K562 (cell line): ENCODE data around the gene TSPYL2. TPM values are rescaled to one million over a fixed set of nuclear protein-coding genes. Genes with fewer than 3 reads are reported as not detected.

Experiments
- ARNT ChIP-seq, 2 experiments: fragments of 450-650 bp; IDR thresholded peaks; 2 replicates each; pipeline ENCODE4 v1.6.1; 2016; ENCODE audit warnings: mild to moderate bottlenecking in 1 of 2
- CBX3 ChIP-seq, 2 experiments: IDR thresholded peaks; 1 replicate in 1 of 2; 2 replicates in 1 of 2; pipeline ENCODE4 v1.6.1; 2012; ENCODE audit warnings: inconsistent platforms in 2 of 2, low read length in 2 of 2, borderline replicate concordance in 1 of 2, control low read depth in 1 of 2
- GABPB1 ChIP-seq: sonication (generic); formaldehyde crosslinking; IDR thresholded peaks from 2 replicates; pipeline ENCODE4 v1.8.0; 2022; ENCODE audit warnings: mild to moderate bottlenecking, missing genetic modification reagents
- GATA2 ChIP-seq: sonication (generic); formaldehyde crosslinking; IDR thresholded peaks from 2 replicates; pipeline ENCODE4 v1.4.0; 2020; ENCODE audit warnings: mild to moderate bottlenecking, missing genetic modification reagents
- MTA3 ChIP-seq: fragments of 450-650 bp; formaldehyde crosslinking; IDR thresholded peaks from 2 replicates; pipeline ENCODE4 v1.6.1; 2017; ENCODE audit warnings: mild to moderate bottlenecking, borderline replicate concordance
- NR2F6 ChIP-seq: fragments of 450-650 bp; formaldehyde crosslinking; IDR thresholded peaks from 2 replicates; pipeline ENCODE4 v1.4.0; 2020; ENCODE audit warnings: mild to moderate bottlenecking
- NR3C1 ChIP-seq: sonication (generic); formaldehyde crosslinking; IDR thresholded peaks from 2 replicates; pipeline ENCODE4 v1.8.1; 2022; ENCODE audit warnings: missing genetic modification reagents
- RCOR1 ChIP-seq, 2 experiments: IDR thresholded peaks; 2 replicates each; pipeline ENCODE4 v1.6.1; 2012; ENCODE audit warnings: low read depth in 2 of 2, low read length in 2 of 2, borderline replicate concordance in 1 of 2, improper control_type of control experiment in 1 of 2
- YY1 ChIP-seq, 3 experiments: IDR thresholded peaks; 2 replicates each; pipeline ENCODE4 v1.6.1; 2011; ENCODE audit warnings: low read length in 2 of 3, mild to moderate bottlenecking in 2 of 3, moderate library complexity in 2 of 3, borderline replicate concordance in 1 of 3, control low read depth in 1 of 3, low read depth in 1 of 3; ENCODE audit not compliant: insufficient read depth in 3 of 3, insufficient replicate concordance in 2 of 3, control insufficient read depth in 1 of 3, insufficient read length in 1 of 3; ENCODE audit errors: extremely low read depth in 1 of 3
- ZNF165 ChIP-seq: fragments of 250-450 bp; sonication (Bioruptor Pico); IDR thresholded peaks from 2 replicates; pipeline ENCODE4 v1.4.0; 2020; ENCODE audit warnings: borderline replicate concordance
- ZNF253 ChIP-seq: fragments of 250-450 bp; sonication (Bioruptor Pico); conservative IDR thresholded peaks from 2 replicates; pipeline ENCODE4 v1.6.1; 2021; ENCODE audit warnings: mild to moderate bottlenecking
- polyA plus RNA-seq, 8 experiments: library from polyadenylated mRNA; depleted of rRNA in 4 of 8; stranded (reverse) in 5 of 8; unstranded in 3 of 8; fragments of >200 nt; fragmentation: Nextera tagmentation in 2 of 8; fragmentation: Illumina TruSeq in 1 of 8; extraction: Ambion mirVana in 2 of 8; extraction: Trizol in 1 of 8; gene quantifications; 2 replicates each; pipeline versions ENCODE4 v1.2.1 to v1.2.3, GENCODE V29; 2011 to 2014; ENCODE audit warnings: inconsistent platforms in 1 of 8, missing spikeins in 1 of 8
- total RNA-seq, 7 experiments: library from RNA; depleted of rRNA in 6 of 7; stranded (reverse); fragments of >200 nt in 6 of 7; fragmentation: Illumina TruSeq in 2 of 7; extraction: Trizol in 2 of 7; gene quantifications; 2 replicates each; pipeline versions ENCODE4 v1.2.1 to v1.2.3, GENCODE V29; 2011 to 2021; ENCODE audit warnings: low replicate concordance in 1 of 7
- TF ChIP-seq, protein P1 (sequence below), 2 experiments: IDR thresholded peaks; 2 replicates each; pipeline ENCODE4 v1.6.1; 2012; ENCODE audit warnings: improper control_type of control experiment in 2 of 2, low read depth in 2 of 2, low read length in 2 of 2, borderline replicate concordance in 1 of 2
- TF ChIP-seq, protein P2 (sequence below), 3 experiments: IDR thresholded peaks in 2 of 3; conservative IDR thresholded peaks in 1 of 3; 2 replicates each; pipeline ENCODE4 v1.5.1; 2011 to 2012; ENCODE audit warnings: low read length in 3 of 3, mild to moderate bottlenecking in 3 of 3, control low read depth in 2 of 3, improper control_type of control experiment in 1 of 3, inconsistent platforms in 1 of 3, low read depth in 1 of 3, mixed read lengths in 1 of 3, moderate library complexity in 1 of 3; ENCODE audit not compliant: insufficient read depth in 2 of 3
- TF ChIP-seq, protein P3 (sequence below): fragments of 250-450 bp; sonication (Bioruptor Pico); IDR thresholded peaks from 2 replicates; pipeline ENCODE4 v1.9.0; 2021; ENCODE audit warnings: mild to moderate bottlenecking
- TF ChIP-seq, protein P4 (sequence below): fragments of 450-650 bp; IDR thresholded peaks from 2 replicates; pipeline ENCODE4 v1.6.1; 2017; ENCODE audit warnings: antibody characterized with exemption
- TF ChIP-seq, protein P5 (sequence below): fragments of 450-650 bp; formaldehyde crosslinking; IDR thresholded peaks from 2 replicates; pipeline ENCODE4 v1.4.0; 2020; ENCODE audit warnings: mild to moderate bottlenecking, moderate library complexity

TSPYL2 gene
- total and polyA plus RNA-seq, 9 of the 15 experiments (the other 6 are each of a cell fraction or from before 2014, with no cell fraction given): 0.41 to 20.0 (median 10.8) TPM

DNA sequence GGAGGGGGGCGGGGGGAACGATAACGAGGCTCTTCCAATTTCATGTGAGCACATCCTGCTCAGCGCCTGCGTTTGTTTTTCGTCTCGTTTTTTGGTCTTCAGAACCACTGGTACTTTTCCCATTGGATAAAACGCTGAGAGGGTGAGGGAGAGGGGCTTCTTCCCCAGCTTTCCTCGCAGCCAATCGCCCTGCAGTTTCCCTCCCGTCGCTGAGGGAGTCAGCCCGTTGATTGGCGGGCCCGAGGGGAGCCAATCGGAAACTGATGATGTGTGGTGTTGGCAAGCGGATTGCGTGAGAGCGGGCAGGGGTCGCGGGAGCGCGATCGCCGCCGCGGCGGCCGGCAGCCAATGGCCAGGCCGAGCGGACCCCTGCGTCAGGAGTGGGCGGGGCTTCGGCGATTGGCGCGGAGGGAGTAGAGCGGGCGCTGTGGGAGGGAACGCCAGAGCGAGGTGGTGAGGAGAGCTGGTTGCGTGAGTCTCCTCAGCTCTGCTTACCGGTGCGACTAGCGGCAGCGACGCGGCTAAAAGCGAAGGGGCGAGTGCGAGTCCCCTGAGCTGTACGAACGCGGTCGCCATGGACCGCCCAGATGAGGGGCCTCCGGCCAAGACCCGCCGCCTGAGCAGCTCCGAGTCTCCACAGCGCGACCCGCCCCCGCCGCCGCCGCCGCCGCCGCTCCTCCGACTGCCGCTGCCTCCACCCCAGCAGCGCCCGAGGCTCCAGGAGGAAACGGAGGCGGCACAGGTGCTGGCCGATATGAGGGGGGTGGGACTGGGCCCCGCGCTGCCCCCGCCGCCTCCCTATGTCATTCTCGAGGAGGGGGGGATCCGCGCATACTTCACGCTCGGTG lies at the start of gene TSPYL2 (continued):
- TF ChIP-seq, protein P1, sequence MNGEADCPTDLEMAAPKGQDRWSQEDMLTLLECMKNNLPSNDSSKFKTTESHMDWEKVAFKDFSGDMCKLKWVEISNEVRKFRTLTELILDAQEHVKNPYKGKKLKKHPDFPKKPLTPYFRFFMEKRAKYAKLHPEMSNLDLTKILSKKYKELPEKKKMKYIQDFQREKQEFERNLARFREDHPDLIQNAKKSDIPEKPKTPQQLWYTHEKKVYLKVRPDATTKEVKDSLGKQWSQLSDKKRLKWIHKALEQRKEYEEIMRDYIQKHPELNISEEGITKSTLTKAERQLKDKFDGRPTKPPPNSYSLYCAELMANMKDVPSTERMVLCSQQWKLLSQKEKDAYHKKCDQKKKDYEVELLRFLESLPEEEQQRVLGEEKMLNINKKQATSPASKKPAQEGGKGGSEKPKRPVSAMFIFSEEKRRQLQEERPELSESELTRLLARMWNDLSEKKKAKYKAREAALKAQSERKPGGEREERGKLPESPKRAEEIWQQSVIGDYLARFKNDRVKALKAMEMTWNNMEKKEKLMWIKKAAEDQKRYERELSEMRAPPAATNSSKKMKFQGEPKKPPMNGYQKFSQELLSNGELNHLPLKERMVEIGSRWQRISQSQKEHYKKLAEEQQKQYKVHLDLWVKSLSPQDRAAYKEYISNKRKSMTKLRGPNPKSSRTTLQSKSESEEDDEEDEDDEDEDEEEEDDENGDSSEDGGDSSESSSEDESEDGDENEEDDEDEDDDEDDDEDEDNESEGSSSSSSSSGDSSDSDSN (IDR thresholded peaks at IDR 0.05; ENCODE audit: borderline replicate concordance in 1 of 2, low read depth in 2 of 2, low read length in 2 of 2): no peak
- TF ChIP-seq GABPB1 (0 out of 2 replicates have a peak, but pooled peaks have one; percentile 35), ZNF165 (CRISPR knock-in tag) (no peak), ARNT (IDR thresholded peaks at IDR 0.05) (no peak), ZNF253 (CRISPR knock-in tag) (no peak), YY1 (IDR thresholded peaks at IDR 0.05; ENCODE audit: borderline replicate concordance in 1 of 3, control insufficient read depth in 1 of 3, extremely low read depth in 1 of 3, insufficient read depth in 3 of 3, insufficient read length in 1 of 3, insufficient replicate concordance in 2 of 3, low read depth in 1 of 3, low read length in 2 of 3) (peak in 1 of 3 experiments; percentile 10), NR3C1 (CRISPR knock-in tag) (no peak), CBX3 (IDR thresholded peaks at IDR 0.05; ENCODE audit: borderline replicate concordance in 1 of 2, low read length in 2 of 2) (no peak), MTA3 (peak; percentile 54; the same call in 1 of the 2 replicates), RCOR1 (IDR thresholded peaks at IDR 0.05; ENCODE audit: borderline replicate concordance in 1 of 2, low read depth in 2 of 2, low read length in 2 of 2) (no peak), NR2F6 (CRISPR knock-in tag) (no peak), GATA2 (no peak)
- TF ChIP-seq, protein P2, sequence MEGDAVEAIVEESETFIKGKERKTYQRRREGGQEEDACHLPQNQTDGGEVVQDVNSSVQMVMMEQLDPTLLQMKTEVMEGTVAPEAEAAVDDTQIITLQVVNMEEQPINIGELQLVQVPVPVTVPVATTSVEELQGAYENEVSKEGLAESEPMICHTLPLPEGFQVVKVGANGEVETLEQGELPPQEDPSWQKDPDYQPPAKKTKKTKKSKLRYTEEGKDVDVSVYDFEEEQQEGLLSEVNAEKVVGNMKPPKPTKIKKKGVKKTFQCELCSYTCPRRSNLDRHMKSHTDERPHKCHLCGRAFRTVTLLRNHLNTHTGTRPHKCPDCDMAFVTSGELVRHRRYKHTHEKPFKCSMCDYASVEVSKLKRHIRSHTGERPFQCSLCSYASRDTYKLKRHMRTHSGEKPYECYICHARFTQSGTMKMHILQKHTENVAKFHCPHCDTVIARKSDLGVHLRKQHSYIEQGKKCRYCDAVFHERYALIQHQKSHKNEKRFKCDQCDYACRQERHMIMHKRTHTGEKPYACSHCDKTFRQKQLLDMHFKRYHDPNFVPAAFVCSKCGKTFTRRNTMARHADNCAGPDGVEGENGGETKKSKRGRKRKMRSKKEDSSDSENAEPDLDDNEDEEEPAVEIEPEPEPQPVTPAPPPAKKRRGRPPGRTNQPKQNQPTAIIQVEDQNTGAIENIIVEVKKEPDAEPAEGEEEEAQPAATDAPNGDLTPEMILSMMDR (IDR thresholded peaks at IDR 0.05 in 2 of 3, conservative IDR thresholded peaks at IDR 0.05 in 1 of 3; ENCODE audit: insufficient read depth in 2 of 3, low read depth in 1 of 3, low read length in 3 of 3): no peak
- TF ChIP-seq, protein P3, sequence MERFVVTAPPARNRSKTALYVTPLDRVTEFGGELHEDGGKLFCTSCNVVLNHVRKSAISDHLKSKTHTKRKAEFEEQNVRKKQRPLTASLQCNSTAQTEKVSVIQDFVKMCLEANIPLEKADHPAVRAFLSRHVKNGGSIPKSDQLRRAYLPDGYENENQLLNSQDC (CRISPR knock-in tag): no peak
- TF ChIP-seq, protein P4, sequence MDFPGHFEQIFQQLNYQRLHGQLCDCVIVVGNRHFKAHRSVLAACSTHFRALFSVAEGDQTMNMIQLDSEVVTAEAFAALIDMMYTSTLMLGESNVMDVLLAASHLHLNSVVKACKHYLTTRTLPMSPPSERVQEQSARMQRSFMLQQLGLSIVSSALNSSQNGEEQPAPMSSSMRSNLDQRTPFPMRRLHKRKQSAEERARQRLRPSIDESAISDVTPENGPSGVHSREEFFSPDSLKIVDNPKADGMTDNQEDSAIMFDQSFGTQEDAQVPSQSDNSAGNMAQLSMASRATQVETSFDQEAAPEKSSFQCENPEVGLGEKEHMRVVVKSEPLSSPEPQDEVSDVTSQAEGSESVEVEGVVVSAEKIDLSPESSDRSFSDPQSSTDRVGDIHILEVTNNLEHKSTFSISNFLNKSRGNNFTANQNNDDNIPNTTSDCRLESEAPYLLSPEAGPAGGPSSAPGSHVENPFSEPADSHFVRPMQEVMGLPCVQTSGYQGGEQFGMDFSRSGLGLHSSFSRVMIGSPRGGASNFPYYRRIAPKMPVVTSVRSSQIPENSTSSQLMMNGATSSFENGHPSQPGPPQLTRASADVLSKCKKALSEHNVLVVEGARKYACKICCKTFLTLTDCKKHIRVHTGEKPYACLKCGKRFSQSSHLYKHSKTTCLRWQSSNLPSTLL: no peak
- TF ChIP-seq, protein P5, sequence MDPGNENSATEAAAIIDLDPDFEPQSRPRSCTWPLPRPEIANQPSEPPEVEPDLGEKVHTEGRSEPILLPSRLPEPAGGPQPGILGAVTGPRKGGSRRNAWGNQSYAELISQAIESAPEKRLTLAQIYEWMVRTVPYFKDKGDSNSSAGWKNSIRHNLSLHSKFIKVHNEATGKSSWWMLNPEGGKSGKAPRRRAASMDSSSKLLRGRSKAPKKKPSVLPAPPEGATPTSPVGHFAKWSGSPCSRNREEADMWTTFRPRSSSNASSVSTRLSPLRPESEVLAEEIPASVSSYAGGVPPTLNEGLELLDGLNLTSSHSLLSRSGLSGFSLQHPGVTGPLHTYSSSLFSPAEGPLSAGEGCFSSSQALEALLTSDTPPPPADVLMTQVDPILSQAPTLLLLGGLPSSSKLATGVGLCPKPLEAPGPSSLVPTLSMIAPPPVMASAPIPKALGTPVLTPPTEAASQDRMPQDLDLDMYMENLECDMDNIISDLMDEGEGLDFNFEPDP (CRISPR knock-in tag): no peak
